SU-DHL-6 (cell line): Measurements from ENCODE around the gene WDR87.

ENCODE experiments used
- H2AFZ ChIP-seq: fragments of 200-600 bp; sonication (generic); 2 replicates; pipeline ENCODE4 v1.6.1; 2014; ENCODE audit warnings: low read depth, mild to moderate bottlenecking, moderate library complexity, mixed read lengths, antibody characterized with exemption, low read length; ENCODE audit not compliant: severe bottlenecking
- H3F3A ChIP-seq: fragments of 200-600 bp; shearing (Covaris generic); 2 replicates; pipeline ENCODE4 v1.6.0; 2016; ENCODE audit warnings: antibody characterized with exemption, mild to moderate bottlenecking; ENCODE audit not compliant: insufficient read depth
- H3K27ac ChIP-seq: fragments of 200-600 bp; sonication (generic); 2 replicates; pipeline ENCODE4 v1.5.1; 2016; ENCODE audit warnings: low read depth, mild to moderate bottlenecking, low read length, moderate library complexity, mixed read lengths
- H3K27me3 ChIP-seq: fragments of 200-600 bp; sonication (generic), shearing (Covaris generic); 2 replicates; pipeline ENCODE4 v1.6.0; 2014; ENCODE audit warnings: mild to moderate bottlenecking, low read length
- H3K36me3 ChIP-seq: fragments of 200-600 bp; sonication (generic); 2 replicates; pipeline ENCODE4 v1.6.1; 2014; ENCODE audit warnings: mild to moderate bottlenecking, low read length, mixed read lengths
- H3K4me2 ChIP-seq: fragments of 300-600, 200-600 bp; shearing (Covaris generic), sonication (generic); 2 replicates; pipeline ENCODE4 v1.6.0; 2014; ENCODE audit warnings: low read length, low read depth, mild to moderate bottlenecking; ENCODE audit not compliant: poor library complexity, severe bottlenecking
- H3K4me3 ChIP-seq: fragments of 200-600 bp; sonication (generic); 2 replicates; pipeline ENCODE4 v1.5.1; 2014; ENCODE audit warnings: antibody characterized with exemption, low read length, mild to moderate bottlenecking, mixed read lengths; ENCODE audit not compliant: insufficient read depth, poor library complexity, severe bottlenecking
- H3K79me2 ChIP-seq: fragments of 200-600 bp; sonication (generic); 2 replicates; pipeline ENCODE4 v1.6.1; 2014; ENCODE audit warnings: mild to moderate bottlenecking, low read length, moderate library complexity; ENCODE audit not compliant: insufficient read depth
- H3K9ac ChIP-seq: fragments of 200-600 bp; sonication (generic); 2 replicates; pipeline ENCODE4 v1.7.0; 2014; ENCODE audit warnings: mild to moderate bottlenecking, low read length
- H3K9me2 ChIP-seq: fragments of 200-600 bp; sonication (generic); replicated peaks from 2 replicates; pipeline ENCODE4 v1.6.1; 2014; ENCODE audit warnings: low read length; ENCODE audit not compliant: insufficient read depth
- H3K9me3 ChIP-seq: fragments of 200-600 bp; sonication (generic); 2 replicates; pipeline ENCODE4 v1.6.1; 2014; ENCODE audit warnings: low read length, mixed read lengths; ENCODE audit not compliant: insufficient read depth
- H4K20me1 ChIP-seq: fragments of 200-600 bp; sonication (generic); 2 replicates; pipeline ENCODE4 v1.6.1; 2014; ENCODE audit warnings: low read depth, mild to moderate bottlenecking, antibody characterized with exemption, low read length, moderate library complexity, mixed read lengths
- CTCF ChIP-seq: fragments of 200-600 bp; sonication (generic); IDR thresholded peaks from one replicate; pipeline ENCODE4 v1.5.1; 2017; ENCODE audit warnings: antibody characterized with exemption, mild to moderate bottlenecking, low read length, moderate library complexity; ENCODE audit not compliant: insufficient read depth, poor library complexity, severe bottlenecking
- EZH2phosphoT487 ChIP-seq: fragments of 200-600 bp; sonication (generic), shearing (Covaris generic); conservative IDR thresholded peaks from 2 replicates; pipeline ENCODE4 v1.6.1; 2018; ENCODE audit warnings: mild to moderate bottlenecking, antibody characterized with exemption, low read length, moderate library complexity, mixed read lengths

WDR87 gene

DNA sequence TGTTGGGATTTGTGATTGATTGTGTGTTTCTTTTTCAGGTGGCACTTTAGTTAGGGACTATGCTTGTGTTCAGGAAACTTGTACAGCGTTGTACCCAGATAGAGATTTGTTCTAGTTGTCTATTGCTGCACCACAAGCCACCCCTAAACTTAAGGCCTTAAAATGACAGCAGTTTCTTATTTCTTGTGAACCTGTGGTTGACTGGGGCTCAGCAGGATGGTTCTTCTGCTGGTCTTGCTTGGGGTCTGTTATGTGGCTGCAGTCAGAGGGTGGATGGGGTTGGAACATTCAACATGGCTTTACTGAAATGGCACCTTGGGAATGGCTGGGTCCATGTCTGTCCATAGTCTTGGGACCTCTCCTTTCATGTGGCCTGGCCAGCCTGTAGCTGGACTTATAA, 28.9 kb upstream of the WDR87 start:
- Histone ChIP-seq H3F3A (peaks cover 19% of the 10 kb centered on the region), H3K27ac (no peak overlapping the region), H2AFZ (no peak overlapping the region), H3K36me3 (peaks cover 36% of the 10 kb centered on the region), H3K9ac (no peak overlapping the region), H3K4me2 (no peak overlapping the region), H3K79me2 (peaks cover 99% of the 10 kb centered on the region), H3K9me2 (no peaks in the 10 kb centered on the region), H4K20me1 (no peaks in the 10 kb centered on the region), H3K4me3 (no peak overlapping the region), H3K9me3 (peaks cover 5% of the 10 kb centered on the region; the same call in 1 of the 2 replicates), H3K27me3 (no peaks in the 10 kb centered on the region)
- no peak for TF ChIP-seq EZH2phosphoT487

GRCh38 chr19:37933937-37934358, 27.6 kb upstream of the WDR87 start:
- Histone ChIP-seq H3K36me3 (peaks cover 34% of the 10 kb centered on the region), H3F3A (peaks cover 24% of the 10 kb centered on the region), H3K9ac (no peak overlapping the region), H3K79me2 (peaks cover 98% of the 10 kb centered on the region), H4K20me1 (no peaks in the 10 kb centered on the region), H3K27ac (peak overlapping the region; percentile 90; the same call in 1 of the 2 replicates), H3K9me2 (no peaks in the 10 kb centered on the region), H3K4me2 (no peak overlapping the region), H2AFZ (no peak overlapping the region), H3K27me3 (no peaks in the 10 kb centered on the region), H3K4me3 (no peak overlapping the region), H3K9me3 (peaks cover 5% of the 10 kb centered on the region; the same call in 1 of the 2 replicates)
- no peak for TF ChIP-seq CTCF

DNA sequence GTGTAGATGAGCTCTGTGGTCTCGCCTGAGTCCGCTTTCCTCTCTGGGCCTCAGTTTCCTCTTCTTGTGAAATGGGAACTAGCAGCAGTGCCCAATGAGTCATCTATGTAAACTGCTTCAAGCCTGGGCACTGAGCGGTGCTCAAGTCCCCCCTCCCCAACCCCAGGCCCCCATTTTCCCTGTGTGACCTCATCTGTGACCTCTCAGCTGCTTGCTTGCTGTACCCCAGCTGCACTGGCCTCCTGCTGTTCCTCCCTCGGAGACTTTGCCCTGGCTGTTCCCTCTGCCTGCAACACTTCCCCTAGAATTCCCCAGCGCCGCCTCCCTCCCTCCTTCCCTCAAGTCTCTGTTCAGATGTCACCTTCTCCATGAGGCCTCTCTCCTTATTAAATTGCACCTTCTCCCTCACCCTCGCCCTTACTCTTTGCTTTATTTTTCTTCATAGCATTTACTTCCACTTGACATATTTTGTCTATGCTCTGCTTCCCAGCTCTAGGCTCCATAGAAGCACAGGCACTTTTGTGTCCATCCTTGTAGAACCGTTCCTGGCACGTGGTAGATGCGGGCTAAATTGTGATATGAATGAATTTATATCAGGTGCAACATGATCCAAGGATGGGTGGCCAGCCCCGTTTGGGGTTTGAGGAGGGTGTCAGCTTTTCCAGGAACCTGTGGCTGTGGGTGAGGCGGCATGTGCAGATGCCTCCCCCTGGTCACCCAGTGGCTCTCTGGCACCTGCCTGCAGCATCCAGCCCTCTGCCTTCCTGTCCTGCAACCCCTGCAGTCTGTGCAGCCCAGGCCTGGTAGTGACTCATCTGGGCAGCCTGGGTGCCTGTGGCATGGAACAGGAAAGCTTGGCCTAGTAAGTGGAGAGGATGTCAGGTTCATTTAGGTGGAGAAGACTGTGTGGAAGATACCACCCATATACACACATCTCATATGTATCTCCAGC, 26.9 kb upstream of the WDR87 start:
- no peak for TF ChIP-seq CTCF
- TF ChIP-seq EZH2phosphoT487 = no peak
- H3K79me2 ChIP-seq = peaks cover 95% of the 10 kb centered on the region
- no peaks in the 10 kb centered on the region for H3K27me3 ChIP-seq
- H3K36me3 ChIP-seq = peaks cover 34% of the 10 kb centered on the region
- H4K20me1 ChIP-seq = no peaks in the 10 kb centered on the region
- peaks cover 29% of the 10 kb centered on the region for H3F3A ChIP-seq
- no peak overlapping the region for H2AFZ ChIP-seq
- peak overlapping the region; percentile 64 for H3K9ac ChIP-seq
- H3K9me2 ChIP-seq = no peaks in the 10 kb centered on the region
- peak overlapping the region; percentile 78 for H3K4me2 ChIP-seq
- peaks cover 5% of the 10 kb centered on the region; the same call in 1 of the 2 replicates for H3K9me3 ChIP-seq
- H3K27ac ChIP-seq = peak overlapping the region; percentile 90
- H3K4me3 ChIP-seq = peak overlapping the region; percentile 21
